PC-9 (cell line): ENCODE measurements around the gene MYO6. TPM values are rescaled to one million over a fixed set of nuclear protein-coding genes. Genes with fewer than 3 reads are reported as not detected.

Source experiments
- BruUV-seq: library from RNA; stranded (reverse); fragments of 400-500 nt; replicated peaks from 2 replicates; lab custom pipeline; 2021; lab: Mats Ljungman, UMichigan
- CTCF ChIA-PET: fragments of 300-600 bp; sonication (Branson Sonifier 250); formaldehyde crosslinking; loops from one replicate; lab custom pipeline; 2022; ENCODE audit warnings: antibody characterized with exemption; lab: Charles Lee
- POLR2A ChIA-PET: fragments of 300-600 bp; sonication (Branson Sonifier 250); formaldehyde crosslinking; loops from one replicate; lab custom pipeline; 2022; ENCODE audit warnings: antibody characterized with exemption; ENCODE audit not compliant: unreplicated experiment; lab: Charles Lee
- DNase-seq, 2 experiments: peaks; one replicate each; pipeline versions ENCODE4 v3.0.0 to v3.0.0-alpha.2; 2015 to 2022; ENCODE audit warnings: mixed read lengths in 1 of 2
- H2AFZ ChIP-seq: fragments of 200-600 bp; sonication (generic); 2 replicates; pipeline ENCODE4 v1.8.1; 2017; ENCODE audit warnings: antibody characterized with exemption
- H3F3A ChIP-seq: fragments of 200-600 bp; sonication (generic); 2 replicates; pipeline ENCODE4 v1.8.1; 2017; ENCODE audit warnings: antibody characterized with exemption, mild to moderate bottlenecking, low read depth; ENCODE audit not compliant: insufficient read depth
- H3K27ac ChIP-seq: fragments of 200-600 bp; sonication (generic); 2 replicates; pipeline ENCODE4 v1.6.1; 2016; ENCODE audit warnings: mixed run types
- H3K27me3 ChIP-seq: fragments of 200-600 bp; sonication (generic); 2 replicates; pipeline ENCODE4 v1.6.1; 2016; ENCODE audit warnings: low read depth, mixed run types; ENCODE audit not compliant: insufficient read depth
- H3K36me3 ChIP-seq: fragments of 200-600 bp; sonication (generic); 2 replicates; pipeline ENCODE4 v1.6.1; 2016; ENCODE audit warnings: low read depth, mixed run types
- H3K4me1 ChIP-seq: fragments of 200-600 bp; sonication (generic); replicated peaks from 2 replicates; pipeline ENCODE4 v1.6.1; 2016; ENCODE audit warnings: mixed run types; ENCODE audit not compliant: insufficient read depth
- H3K4me2 ChIP-seq: fragments of 200-600 bp; sonication (generic); 2 replicates; pipeline ENCODE4 v1.6.1; 2017; ENCODE audit warnings: mixed run types
- H3K4me3 ChIP-seq: fragments of 200-600 bp; sonication (generic); 2 replicates; pipeline ENCODE4 v1.6.1; 2016; ENCODE audit warnings: mixed run types
- H3K79me2 ChIP-seq: fragments of 200-600 bp; sonication (generic); 2 replicates; pipeline ENCODE4 v1.6.1; 2017; ENCODE audit warnings: low read depth, mixed run types
- H3K9me2 ChIP-seq: fragments of 200-600 bp; sonication (generic); 2 replicates; pipeline ENCODE4 v1.8.1; 2017; ENCODE audit warnings: mild to moderate bottlenecking; ENCODE audit not compliant: insufficient read depth
- H3K9me3 ChIP-seq: fragments of 200-600 bp; sonication (generic); 2 replicates; pipeline ENCODE4 v1.8.1; 2016; ENCODE audit warnings: low read depth; ENCODE audit not compliant: insufficient read depth
- H4K20me1 ChIP-seq: fragments of 200-600 bp; sonication (generic); 2 replicates; pipeline ENCODE4 v1.8.1; 2017; ENCODE audit not compliant: insufficient read depth
- CTCF ChIP-seq: fragments of 200-600 bp; sonication (generic); conservative IDR thresholded peaks from 2 replicates; pipeline ENCODE4 v1.6.1; 2017; ENCODE audit warnings: mixed run types, antibody characterized with exemption, mild to moderate bottlenecking, moderate library complexity
- EZH2 ChIP-seq: fragments of 200-600 bp; sonication (generic); IDR thresholded peaks from 2 replicates; pipeline ENCODE4 v1.8.0; 2017; ENCODE audit warnings: antibody characterized with exemption, low read depth
- intact Hi-C: fragments of 100-400 bp; cut with micrococcal nuclease; formaldehyde crosslinking; loops from one replicate; pipeline ENCODE4 v1.10.0; 2022; ENCODE audit not compliant: unreplicated experiment
- total RNA-seq: library from RNA; stranded (reverse); gene quantifications from 2 replicates; pipeline ENCODE4 v1.2.3, GENCODE V29; 2021

Gene MYO6
- total RNA-seq, 1 experiment from 2014 or later = 93.0 TPM

GRCh38 chr6:75935473-75935793 is 186.4 kb downstream of the MYO6 start:
- Histone ChIP-seq H3K27me3 (no peaks in the 10 kb centered on the region; the same call in 1 of the 2 replicates), H3F3A (no peaks in the 10 kb centered on the region), H4K20me1 (no peaks in the 10 kb centered on the region), H3K27ac (no peak overlapping the region), H3K4me3 (no peak overlapping the region), H3K4me1 (no peaks in the 10 kb centered on the region), H3K79me2 (no peaks in the 10 kb centered on the region), H2AFZ (no peak overlapping the region), H3K4me2 (no peak overlapping the region), H3K9me2 (0 out of 2 replicates have a peak, but pooled peaks cover 4% of the 10 kb centered on the region), H3K9me3 (no peaks in the 10 kb centered on the region), H3K36me3 (no peaks in the 10 kb centered on the region)
- no TSS peak for BruUV-seq
- TF ChIP-seq EZH2 (no peak), CTCF (no peak)
- DNase-seq = no peak
- ChIA-PET CTCF (interaction anchor here (0.6 to 1.7 kb wide), 2 partner anchors 322 to 416 kb away, joined by 4 read pairs; no protein-coding TSS in a partner anchor), POLR2A (no interaction called here)
- intact Hi-C loops = loop anchor here (2.0 to 10.0 kb wide), 4 partner anchors 409 to 1521 kb away; no protein-coding TSS in a partner anchor

- H3K4me3 ChIP-seq = no peak overlapping the region
- H3K4me2 ChIP-seq = no peak overlapping the region
- H3K79me2 ChIP-seq = no peaks in the 10 kb centered on the region
- no peak overlapping the region for H2AFZ ChIP-seq
- no peaks in the 10 kb centered on the region for H3F3A ChIP-seq
- no peak overlapping the region for H3K27ac ChIP-seq
- TF ChIP-seq EZH2 (no peak), CTCF (no peak)
- H3K9me3 ChIP-seq = no peaks in the 10 kb centered on the region
- H3K27me3 ChIP-seq = no peaks in the 10 kb centered on the region; the same call in 1 of the 2 replicates
- POLR2A ChIA-PET = no interaction called here
- H4K20me1 ChIP-seq = no peaks in the 10 kb centered on the region
- no peaks in the 10 kb centered on the region for H3K36me3 ChIP-seq
- H3K4me1 ChIP-seq = no peaks in the 10 kb centered on the region
- H3K9me2 ChIP-seq = 0 out of 2 replicates have a peak, but pooled peaks cover 4% of the 10 kb centered on the region
- DNase-seq = no peak
- intact Hi-C loops = loop anchor here (10.0 kb wide), 3 partner anchors 408 to 928 kb away; no protein-coding TSS in a partner anchor
- CTCF ChIA-PET = no interaction called here
- no TSS peak for BruUV-seq
These were observed 187.6 kb downstream of the MYO6 start for GRCh38 chr6:75936682-75937081.

GRCh38 chr6:75937846-75938245 is 188.8 kb downstream of the MYO6 start:
- POLR2A ChIA-PET = no interaction called here
- Histone ChIP-seq H3K27me3 (no peaks in the 10 kb centered on the region; the same call in 1 of the 2 replicates), H3K4me1 (no peaks in the 10 kb centered on the region), H3K79me2 (no peaks in the 10 kb centered on the region), H3K4me2 (no peak overlapping the region), H3K27ac (no peak overlapping the region), H3F3A (no peaks in the 10 kb centered on the region), H3K9me3 (no peaks in the 10 kb centered on the region), H2AFZ (no peak overlapping the region), H4K20me1 (no peaks in the 10 kb centered on the region), H3K36me3 (no peaks in the 10 kb centered on the region), H3K4me3 (no peak overlapping the region), H3K9me2 (0 out of 2 replicates have a peak, but pooled peaks cover 4% of the 10 kb centered on the region)
- no peak for DNase-seq
- TF ChIP-seq EZH2 = no peak
- no peak for TF ChIP-seq CTCF
- no TSS peak for BruUV-seq
- CTCF ChIA-PET = no interaction called here
- intact Hi-C loops = loop anchor here (10.0 kb wide), 3 partner anchors 407 to 927 kb away; no protein-coding TSS in a partner anchor
